HEK293 (cell line): Measurements from ENCODE around the gene NEURL4.
A peak's percentile ranks its signal among the peaks of the same experiment; 100 is the strongest.

Experiments
- BCL11B ChIP-seq: fragments of 450-650 bp; formaldehyde crosslinking; IDR thresholded peaks from 2 replicates; pipeline ENCODE4 v1.5.1; 2016; ENCODE audit warnings: low read depth, missing biosample characterization, missing genetic modification characterization
- GLI2 ChIP-seq: fragments of 450-650 bp; formaldehyde crosslinking; IDR thresholded peaks from 2 replicates; pipeline ENCODE4; 2017; ENCODE audit warnings: missing biosample characterization, missing genetic modification characterization, low read depth, borderline replicate concordance
- GLI4 ChIP-seq: fragments of 450-650 bp; formaldehyde crosslinking; IDR thresholded peaks from 2 replicates; pipeline ENCODE4 v1.5.1; 2016; ENCODE audit warnings: missing biosample characterization, missing genetic modification characterization
- KLF10 ChIP-seq: fragments of 450-650 bp; IDR thresholded peaks from 2 replicates; pipeline ENCODE4 v1.5.1; 2018; ENCODE audit warnings: missing biosample characterization, mild to moderate bottlenecking, missing genetic modification characterization
- KLF9 ChIP-seq: fragments of 450-650 bp; formaldehyde crosslinking; IDR thresholded peaks from 2 replicates; pipeline ENCODE4 v1.5.1; 2016; ENCODE audit warnings: missing biosample characterization, missing genetic modification characterization, low read depth
- MEIS1 ChIP-seq: sonication (generic); formaldehyde crosslinking; IDR thresholded peaks from 2 replicates; pipeline ENCODE4 v1.8.1; 2022; ENCODE audit warnings: missing genetic modification reagents, mild to moderate bottlenecking, borderline replicate concordance
- MZF1 ChIP-seq: fragments of 450-650 bp; formaldehyde crosslinking; IDR thresholded peaks from 2 replicates; pipeline ENCODE4 v1.5.1; 2017; ENCODE audit warnings: missing biosample characterization, missing genetic modification characterization, borderline replicate concordance
- OVOL3 ChIP-seq: fragments of 450-650 bp; formaldehyde crosslinking; IDR thresholded peaks from 2 replicates; pipeline ENCODE4 v1.5.1; 2016; ENCODE audit warnings: missing biosample characterization, missing genetic modification characterization
- RBAK ChIP-seq: fragments of 450-650 bp; formaldehyde crosslinking; IDR thresholded peaks from 2 replicates; pipeline ENCODE4 v1.5.1; 2016; ENCODE audit warnings: missing biosample characterization, missing genetic modification characterization
- SALL2 ChIP-seq: fragments of 450-650 bp; formaldehyde crosslinking; IDR thresholded peaks from 2 replicates; pipeline ENCODE4 v1.5.0; 2017; ENCODE audit warnings: missing biosample characterization, mild to moderate bottlenecking, missing genetic modification characterization, borderline replicate concordance
- SCRT1 ChIP-seq: fragments of 450-650 bp; formaldehyde crosslinking; IDR thresholded peaks from 2 replicates; pipeline ENCODE4 v1.5.1; 2016; ENCODE audit warnings: missing biosample characterization, missing genetic modification characterization, borderline replicate concordance
- SCRT2 ChIP-seq: fragments of 450-650 bp; formaldehyde crosslinking; IDR thresholded peaks from 2 replicates; pipeline ENCODE4 v1.5.1; 2016; ENCODE audit warnings: missing biosample characterization, missing genetic modification characterization
- SP7 ChIP-seq: fragments of 450-650 bp; formaldehyde crosslinking; IDR thresholded peaks from 2 replicates; pipeline ENCODE4 v1.5.1; 2016; ENCODE audit warnings: missing biosample characterization, missing genetic modification characterization
- TCF7L2 ChIP-seq: IDR thresholded peaks from 2 replicates; pipeline ENCODE4 v1.6.1; 2011; ENCODE audit warnings: low read depth, mild to moderate bottlenecking, inconsistent platforms, low read length, moderate library complexity, borderline replicate concordance
- TRIM28 ChIP-seq: IDR thresholded peaks from 2 replicates; pipeline ENCODE4 v1.6.1; 2011; ENCODE audit warnings: low read length, control low read depth, borderline replicate concordance
- ZNF114 ChIP-seq: fragments of 450-650 bp; formaldehyde crosslinking; IDR thresholded peaks from 2 replicates; pipeline ENCODE4 v1.5.0; 2017; ENCODE audit warnings: missing biosample characterization, missing genetic modification characterization
- ZNF132 ChIP-seq: fragments of 450-650 bp; formaldehyde crosslinking; IDR thresholded peaks from 2 replicates; pipeline ENCODE4 v1.5.1; 2017; ENCODE audit warnings: missing biosample characterization, missing genetic modification characterization, borderline replicate concordance
- ZNF140 ChIP-seq: fragments of 450-650 bp; formaldehyde crosslinking; IDR thresholded peaks from 2 replicates; pipeline ENCODE4 v1.5.1; 2016; ENCODE audit warnings: missing biosample characterization, missing genetic modification characterization
- ZNF16 ChIP-seq: fragments of 450-650 bp; formaldehyde crosslinking; IDR thresholded peaks from 2 replicates; pipeline ENCODE4 v1.5.1; 2016; ENCODE audit warnings: low read depth, missing biosample characterization, missing genetic modification characterization
- ZNF175 ChIP-seq: fragments of 450-650 bp; formaldehyde crosslinking; IDR thresholded peaks from 2 replicates; pipeline ENCODE4 v1.5.1; 2016; ENCODE audit warnings: missing biosample characterization, missing genetic modification characterization
- ZNF2 ChIP-seq: fragments of 450-650 bp; formaldehyde crosslinking; IDR thresholded peaks from 2 replicates; pipeline ENCODE4 v1.5.1; 2016; ENCODE audit warnings: missing biosample characterization, missing genetic modification characterization
- ZNF221 ChIP-seq: fragments of 450-650 bp; formaldehyde crosslinking; IDR thresholded peaks from 2 replicates; pipeline ENCODE4 v1.5.1; 2017; ENCODE audit warnings: missing biosample characterization, missing genetic modification characterization, borderline replicate concordance
- ZNF324 ChIP-seq: fragments of 450-650 bp; formaldehyde crosslinking; IDR thresholded peaks from 2 replicates; pipeline ENCODE4 v1.5.1; 2016; ENCODE audit warnings: missing biosample characterization, missing genetic modification characterization
- ZNF335 ChIP-seq: fragments of 450-650 bp; formaldehyde crosslinking; conservative IDR thresholded peaks from 2 replicates; pipeline ENCODE4 v1.5.1; 2016; ENCODE audit warnings: missing biosample characterization, missing genetic modification characterization
- ZNF391 ChIP-seq: fragments of 450-650 bp; formaldehyde crosslinking; IDR thresholded peaks from 2 replicates; pipeline ENCODE4 v1.5.1; 2016; ENCODE audit warnings: low read depth, missing biosample characterization, missing genetic modification characterization, borderline replicate concordance
- ZNF433 ChIP-seq: fragments of 450-650 bp; formaldehyde crosslinking; IDR thresholded peaks from 2 replicates; pipeline ENCODE4 v1.5.1; 2016; ENCODE audit warnings: missing biosample characterization, missing genetic modification characterization, low read depth
- ZNF549 ChIP-seq: fragments of 450-650 bp; IDR thresholded peaks from 2 replicates; pipeline ENCODE4 v1.5.1; 2018; ENCODE audit warnings: missing biosample characterization, missing genetic modification characterization, mild to moderate bottlenecking, inconsistent platforms, moderate library complexity
- ZNF610 ChIP-seq: fragments of 450-650 bp; formaldehyde crosslinking; IDR thresholded peaks from 2 replicates; pipeline ENCODE4 v1.5.1; 2016; ENCODE audit warnings: missing biosample characterization, missing genetic modification characterization, borderline replicate concordance
- ZNF623 ChIP-seq: fragments of 450-650 bp; formaldehyde crosslinking; IDR thresholded peaks from 2 replicates; pipeline ENCODE4 v1.5.1; 2016; ENCODE audit warnings: missing biosample characterization, missing genetic modification characterization
- ZNF664 ChIP-seq: fragments of 450-650 bp; formaldehyde crosslinking; IDR thresholded peaks from 2 replicates; pipeline ENCODE4 v1.5.1; 2016; ENCODE audit warnings: missing biosample characterization, missing genetic modification characterization
- ZNF670 ChIP-seq: fragments of 450-650 bp; formaldehyde crosslinking; IDR thresholded peaks from 2 replicates; pipeline ENCODE4 v1.5.1; 2016; ENCODE audit warnings: missing biosample characterization, missing genetic modification characterization, low read depth
- ZNF776 ChIP-seq: fragments of 450-650 bp; formaldehyde crosslinking; IDR thresholded peaks from 2 replicates; pipeline ENCODE4 v1.5.0; 2017; ENCODE audit warnings: missing biosample characterization, missing genetic modification characterization, borderline replicate concordance
- ZXDB ChIP-seq: fragments of 450-650 bp; formaldehyde crosslinking; IDR thresholded peaks from 2 replicates; pipeline ENCODE4 v1.5.1; 2016; ENCODE audit warnings: missing biosample characterization, missing genetic modification characterization
- TF ChIP-seq, protein P1 (sequence below): fragments of 450-650 bp; formaldehyde crosslinking; IDR thresholded peaks from 2 replicates; pipeline ENCODE4 v1.5.1; 2016; ENCODE audit warnings: missing biosample characterization, missing genetic modification characterization, low read depth
- TF ChIP-seq, protein P2 (sequence below): fragments of 450-650 bp; formaldehyde crosslinking; IDR thresholded peaks from 2 replicates; pipeline ENCODE4 v1.5.1; 2017; ENCODE audit warnings: missing biosample characterization, missing genetic modification characterization
- TF ChIP-seq, protein P3 (sequence below): fragments of 450-650 bp; formaldehyde crosslinking; IDR thresholded peaks from 2 replicates; pipeline ENCODE4 v1.5.1; 2016; ENCODE audit warnings: missing biosample characterization, missing genetic modification characterization
- TF ChIP-seq, protein P4 (sequence below): fragments of 450-650 bp; formaldehyde crosslinking; IDR thresholded peaks from 2 replicates; pipeline ENCODE4 v1.5.1; 2016; ENCODE audit warnings: missing biosample characterization, missing genetic modification characterization

NEURL4 gene

DNA sequence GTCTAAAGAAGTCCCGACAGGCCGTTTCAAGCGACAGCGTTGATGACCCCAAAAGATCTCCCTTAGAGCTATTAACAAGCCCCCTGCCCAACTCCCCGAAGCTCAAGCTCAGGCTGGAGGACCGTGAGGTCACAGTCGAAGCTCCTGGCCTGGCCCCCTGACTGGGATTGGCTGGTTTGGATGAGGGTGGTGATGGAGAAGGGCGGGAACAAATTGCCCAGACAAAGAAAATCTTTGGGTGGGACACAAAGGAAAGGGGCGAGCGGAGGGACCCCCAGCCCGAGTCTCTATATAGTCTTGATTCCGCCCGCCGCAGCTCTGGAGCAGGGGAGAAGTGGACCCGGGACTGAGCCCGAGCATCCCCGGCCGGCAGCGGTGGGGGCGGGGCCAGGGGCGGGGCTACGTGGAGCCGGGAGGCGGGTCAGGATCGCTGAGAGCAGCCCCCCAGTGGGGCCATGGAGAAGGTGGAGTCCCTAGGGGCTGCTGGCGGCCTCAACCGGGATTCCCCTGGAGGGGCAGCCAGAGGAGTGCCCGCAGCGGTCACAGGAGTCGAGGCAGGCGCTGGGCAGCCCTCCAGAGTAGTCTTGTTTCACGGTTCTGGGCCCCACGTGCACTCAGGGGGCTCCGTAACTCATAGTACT is 982 bp upstream of the NEURL4 start (continued):
- TF ChIP-seq ZNF132 (tag by site-specific recombination) (no peak), ZNF140 (no peak), SP7 (tag by site-specific recombination) (no peak), TCF7L2 (no peak), BCL11B (no peak), TRIM28 (no peak; the same call in 1 of the 2 replicates), SALL2 (no peak), ZNF391 (tag by site-specific recombination) (no peak), ZNF623 (tag by site-specific recombination) (no peak), ZNF664 (tag by site-specific recombination) (no peak), GLI4 (tag by site-specific recombination) (no peak), MZF1 (tag by site-specific recombination) (no peak), KLF10 (tag by site-specific recombination) (no peak), SCRT2 (no peak), ZNF549 (tag by site-specific recombination) (no peak), OVOL3 (tag by site-specific recombination) (no peak), KLF9 (tag by site-specific recombination) (peak; percentile 53), RBAK (tag by site-specific recombination) (no peak), ZNF324 (tag by site-specific recombination) (no peak), ZNF221 (tag by site-specific recombination) (no peak), ZNF114 (tag by site-specific recombination) (no peak), ZNF433 (tag by site-specific recombination) (no peak), ZNF335 (tag by site-specific recombination) (peak; percentile 84), ZNF2 (tag by site-specific recombination) (no peak), SCRT1 (no peak), ZNF175 (tag by site-specific recombination) (no peak), GLI2 (no peak), ZNF16 (tag by site-specific recombination) (no peak), ZXDB (no peak), ZNF670 (tag by site-specific recombination) (no peak), ZNF610 (tag by site-specific recombination) (no peak), MEIS1 (CRISPR knock-in tag) (no peak), ZNF776 (tag by site-specific recombination) (no peak)
- TF ChIP-seq, protein P1, sequence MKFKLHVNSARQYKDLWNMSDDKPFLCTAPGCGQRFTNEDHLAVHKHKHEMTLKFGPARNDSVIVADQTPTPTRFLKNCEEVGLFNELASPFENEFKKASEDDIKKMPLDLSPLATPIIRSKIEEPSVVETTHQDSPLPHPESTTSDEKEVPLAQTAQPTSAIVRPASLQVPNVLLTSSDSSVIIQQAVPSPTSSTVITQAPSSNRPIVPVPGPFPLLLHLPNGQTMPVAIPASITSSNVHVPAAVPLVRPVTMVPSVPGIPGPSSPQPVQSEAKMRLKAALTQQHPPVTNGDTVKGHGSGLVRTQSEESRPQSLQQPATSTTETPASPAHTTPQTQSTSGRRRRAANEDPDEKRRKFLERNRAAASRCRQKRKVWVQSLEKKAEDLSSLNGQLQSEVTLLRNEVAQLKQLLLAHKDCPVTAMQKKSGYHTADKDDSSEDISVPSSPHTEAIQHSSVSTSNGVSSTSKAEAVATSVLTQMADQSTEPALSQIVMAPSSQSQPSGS (tag by site-specific recombination): no peak
- TF ChIP-seq, protein P2, sequence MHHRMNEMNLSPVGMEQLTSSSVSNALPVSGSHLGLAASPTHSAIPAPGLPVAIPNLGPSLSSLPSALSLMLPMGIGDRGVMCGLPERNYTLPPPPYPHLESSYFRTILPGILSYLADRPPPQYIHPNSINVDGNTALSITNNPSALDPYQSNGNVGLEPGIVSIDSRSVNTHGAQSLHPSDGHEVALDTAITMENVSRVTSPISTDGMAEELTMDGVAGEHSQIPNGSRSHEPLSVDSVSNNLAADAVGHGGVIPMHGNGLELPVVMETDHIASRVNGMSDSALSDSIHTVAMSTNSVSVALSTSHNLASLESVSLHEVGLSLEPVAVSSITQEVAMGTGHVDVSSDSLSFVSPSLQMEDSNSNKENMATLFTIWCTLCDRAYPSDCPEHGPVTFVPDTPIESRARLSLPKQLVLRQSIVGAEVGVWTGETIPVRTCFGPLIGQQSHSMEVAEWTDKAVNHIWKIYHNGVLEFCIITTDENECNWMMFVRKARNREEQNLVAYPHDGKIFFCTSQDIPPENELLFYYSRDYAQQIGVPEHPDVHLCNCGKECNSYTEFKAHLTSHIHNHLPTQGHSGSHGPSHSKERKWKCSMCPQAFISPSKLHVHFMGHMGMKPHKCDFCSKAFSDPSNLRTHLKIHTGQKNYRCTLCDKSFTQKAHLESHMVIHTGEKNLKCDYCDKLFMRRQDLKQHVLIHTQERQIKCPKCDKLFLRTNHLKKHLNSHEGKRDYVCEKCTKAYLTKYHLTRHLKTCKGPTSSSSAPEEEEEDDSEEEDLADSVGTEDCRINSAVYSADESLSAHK (tag by site-specific recombination): no peak
- TF ChIP-seq, protein P3, sequence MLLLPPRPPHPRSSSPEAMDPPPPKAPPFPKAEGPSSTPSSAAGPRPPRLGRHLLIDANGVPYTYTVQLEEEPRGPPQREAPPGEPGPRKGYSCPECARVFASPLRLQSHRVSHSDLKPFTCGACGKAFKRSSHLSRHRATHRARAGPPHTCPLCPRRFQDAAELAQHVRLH (tag by site-specific recombination): no peak
- TF ChIP-seq, protein P4, sequence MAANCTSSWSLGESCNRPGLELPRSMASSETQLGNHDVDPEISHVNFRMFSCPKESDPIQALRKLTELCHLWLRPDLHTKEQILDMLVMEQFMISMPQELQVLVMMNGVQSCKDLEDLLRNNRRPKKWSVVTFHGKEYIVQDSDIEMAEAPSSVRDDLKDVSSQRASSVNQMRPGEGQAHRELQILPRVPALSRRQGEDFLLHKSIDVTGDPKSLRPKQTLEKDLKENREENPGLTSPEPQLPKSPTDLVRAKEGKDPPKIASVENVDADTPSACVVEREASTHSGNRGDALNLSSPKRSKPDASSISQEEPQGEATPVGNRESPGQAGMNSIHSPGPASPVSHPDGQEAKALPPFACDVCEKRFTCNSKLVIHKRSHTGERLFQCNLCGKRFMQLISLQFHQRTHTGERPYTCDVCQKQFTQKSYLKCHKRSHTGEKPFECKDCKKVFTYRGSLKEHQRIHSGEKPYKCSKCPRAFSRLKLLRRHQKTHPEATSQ (tag by site-specific recombination): no peak
